ENCODE measurements around the gene LDLRAD4. TPM values are rescaled to one million over a fixed set of nuclear protein-coding genes. Genes with fewer than 3 reads are reported as not detected.

Gene LDLRAD4
- total RNA-seq, 4 donors from 2014 or later = 20.4 to 40.4 (median 35.3) TPM

DNA sequence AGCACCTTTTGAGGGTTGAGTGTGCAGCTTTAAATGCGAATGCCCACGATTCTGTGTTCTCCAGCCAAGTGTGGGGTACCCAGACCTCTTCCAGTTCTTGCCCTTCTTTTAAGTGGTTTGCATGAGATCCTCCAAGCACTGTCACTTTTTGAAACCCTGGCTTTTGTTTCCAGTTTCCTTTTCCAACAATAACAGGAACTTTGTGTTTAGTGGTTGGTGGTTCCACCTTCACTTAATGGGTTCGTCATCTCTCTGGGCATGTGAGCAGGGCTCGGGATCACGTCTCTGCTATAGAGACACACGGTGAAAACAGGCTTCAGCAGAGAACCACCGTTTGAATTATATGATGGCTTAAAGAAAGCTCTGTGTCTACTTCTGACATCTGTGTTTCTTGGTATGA, 197.6 kb downstream of the LDLRAD4 start:
- peaks cover 28 to 56% (median 41%) of the 10 kb centered on the region in 4 donors for H3K4me1 ChIP-seq
- H3K4me3 ChIP-seq = no peak overlapping the region
- 54% methylated on average over 7 of the region's 7 CpGs for WGBS
- no peaks in the 10 kb centered on the region for H3K27me3 ChIP-seq
- H3K36me3 ChIP-seq = peaks cover 0 to 4% (median 2%) of the 10 kb centered on the region in 4 donors
- no peak for TF ChIP-seq POLR2A (IDR thresholded peaks at IDR 0.05; ENCODE audit: low read depth)
- TF ChIP-seq, protein P1, sequence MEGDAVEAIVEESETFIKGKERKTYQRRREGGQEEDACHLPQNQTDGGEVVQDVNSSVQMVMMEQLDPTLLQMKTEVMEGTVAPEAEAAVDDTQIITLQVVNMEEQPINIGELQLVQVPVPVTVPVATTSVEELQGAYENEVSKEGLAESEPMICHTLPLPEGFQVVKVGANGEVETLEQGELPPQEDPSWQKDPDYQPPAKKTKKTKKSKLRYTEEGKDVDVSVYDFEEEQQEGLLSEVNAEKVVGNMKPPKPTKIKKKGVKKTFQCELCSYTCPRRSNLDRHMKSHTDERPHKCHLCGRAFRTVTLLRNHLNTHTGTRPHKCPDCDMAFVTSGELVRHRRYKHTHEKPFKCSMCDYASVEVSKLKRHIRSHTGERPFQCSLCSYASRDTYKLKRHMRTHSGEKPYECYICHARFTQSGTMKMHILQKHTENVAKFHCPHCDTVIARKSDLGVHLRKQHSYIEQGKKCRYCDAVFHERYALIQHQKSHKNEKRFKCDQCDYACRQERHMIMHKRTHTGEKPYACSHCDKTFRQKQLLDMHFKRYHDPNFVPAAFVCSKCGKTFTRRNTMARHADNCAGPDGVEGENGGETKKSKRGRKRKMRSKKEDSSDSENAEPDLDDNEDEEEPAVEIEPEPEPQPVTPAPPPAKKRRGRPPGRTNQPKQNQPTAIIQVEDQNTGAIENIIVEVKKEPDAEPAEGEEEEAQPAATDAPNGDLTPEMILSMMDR (IDR thresholded peaks at IDR 0.05) = no peak
- peak in 1 of 2 donors; percentile 59 for TF ChIP-seq POLR2AphosphoS5 (IDR thresholded peaks at IDR 0.05)
- intact Hi-C loops (cut with DNase I) = no loop called here
- H3K27ac ChIP-seq (replicated peaks in 1 of 4) = peak overlapping the region in 3 of 4 donors; percentile 40 to 52 (median 50)
- no peak for DNase-seq (ENCODE audit: extremely low spot score)
- peaks cover 0 to 5% (median 2%) of the 10 kb centered on the region in 4 donors for H3K9me3 ChIP-seq

DNA sequence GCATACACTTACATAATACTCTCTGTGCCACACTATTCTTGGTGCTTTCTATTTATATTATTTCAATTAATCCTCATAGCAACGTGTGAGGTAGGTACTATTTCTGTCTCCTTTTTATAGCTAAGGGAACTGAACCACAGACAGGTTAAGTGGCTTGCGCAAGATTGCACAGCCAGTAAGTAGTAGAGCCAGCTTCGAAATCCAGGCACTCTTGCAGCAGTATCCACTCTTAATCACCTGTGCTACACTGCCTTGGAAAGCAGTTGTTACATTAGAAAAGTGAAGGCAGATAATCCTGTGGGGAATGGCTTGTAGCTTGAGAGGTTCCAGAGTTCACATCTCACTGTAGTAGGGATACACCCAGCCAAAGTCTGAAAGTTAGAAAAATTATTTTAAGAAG, 198.3 kb downstream of the LDLRAD4 start:
- DNase-seq (ENCODE audit: extremely low spot score) = no peak
- peaks cover 0 to 4% (median 2%) of the 10 kb centered on the region in 4 donors for H3K36me3 ChIP-seq
- 53% methylated on average over 3 of the region's 3 CpGs for WGBS
- H3K4me1 ChIP-seq = peaks cover 28 to 62% (median 43%) of the 10 kb centered on the region in 4 donors
- H3K9me3 ChIP-seq = peaks cover 0 to 3% (median under 1%) of the 10 kb centered on the region in 4 donors
- H3K4me3 ChIP-seq = no peak overlapping the region
- H3K27me3 ChIP-seq = no peaks in the 10 kb centered on the region
- intact Hi-C loops (cut with DNase I) = no loop called here
- peak overlapping the region in 3 of 4 donors; percentile 40 to 52 (median 50) for H3K27ac ChIP-seq (replicated peaks in 1 of 4)
- no peak for TF ChIP-seq POLR2AphosphoS5 (IDR thresholded peaks at IDR 0.05)
- TF ChIP-seq EP300 (IDR thresholded peaks at IDR 0.05) = no peak
- no peak for TF ChIP-seq POLR2A (IDR thresholded peaks at IDR 0.05; ENCODE audit: low read depth)
- TF ChIP-seq, protein P1 (IDR thresholded peaks at IDR 0.05) = no peak

DNA sequence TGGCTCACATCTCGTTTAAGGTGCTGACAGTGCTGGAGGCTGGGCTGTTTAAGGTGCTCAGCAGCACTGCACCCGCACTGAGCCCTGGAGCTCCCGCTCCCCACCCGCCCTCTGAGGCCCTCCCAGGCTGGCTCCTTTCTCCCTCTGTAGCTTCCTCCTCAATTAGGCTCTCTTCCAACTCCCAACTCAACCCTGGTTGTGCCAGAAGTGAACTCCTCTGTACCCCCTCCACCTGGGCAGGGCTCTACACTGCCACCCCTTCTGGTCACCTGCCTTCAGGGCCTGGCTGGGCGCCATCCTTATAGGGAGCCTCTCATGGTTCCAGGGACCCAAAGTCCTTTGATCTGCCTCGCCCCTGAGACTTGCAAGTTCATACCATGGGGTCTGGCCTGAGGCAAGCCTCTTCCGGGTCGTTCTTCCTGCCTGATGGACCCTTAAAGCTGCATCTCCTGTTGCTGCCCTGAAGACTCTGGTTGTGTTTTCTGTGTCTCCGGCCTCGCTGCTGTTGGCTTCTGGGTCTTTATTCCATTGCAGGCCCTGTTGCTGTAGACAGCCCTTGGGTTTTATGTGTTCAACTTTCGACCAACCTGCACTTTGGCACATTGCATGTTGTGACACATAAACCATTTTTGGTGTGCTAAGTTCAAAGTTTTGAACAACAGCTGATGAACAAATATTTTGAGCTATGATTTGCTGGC, 199.6 kb downstream of the LDLRAD4 start:
- no peaks in the 10 kb centered on the region for H3K9me3 ChIP-seq
- TF ChIP-seq POLR2A (IDR thresholded peaks at IDR 0.05; ENCODE audit: low read depth) (no peak), POLR2AphosphoS5 (IDR thresholded peaks at IDR 0.05) (no peak), EP300 (IDR thresholded peaks at IDR 0.05) (no peak)
- TF ChIP-seq, protein P1 (IDR thresholded peaks at IDR 0.05) = no peak
- no peak overlapping the region for H3K4me3 ChIP-seq
- no peaks in the 10 kb centered on the region for H3K27me3 ChIP-seq
- H3K27ac ChIP-seq (replicated peaks in 1 of 4) = no peak overlapping the region
- 91% methylated on average over 10 of the region's 11 CpGs for WGBS
- no peak for DNase-seq (ENCODE audit: extremely low spot score)
- H3K36me3 ChIP-seq = no peaks in the 10 kb centered on the region
- peaks cover 28 to 62% (median 44%) of the 10 kb centered on the region in 4 donors for H3K4me1 ChIP-seq
- intact Hi-C loops (cut with DNase I) = no loop called here

DNA sequence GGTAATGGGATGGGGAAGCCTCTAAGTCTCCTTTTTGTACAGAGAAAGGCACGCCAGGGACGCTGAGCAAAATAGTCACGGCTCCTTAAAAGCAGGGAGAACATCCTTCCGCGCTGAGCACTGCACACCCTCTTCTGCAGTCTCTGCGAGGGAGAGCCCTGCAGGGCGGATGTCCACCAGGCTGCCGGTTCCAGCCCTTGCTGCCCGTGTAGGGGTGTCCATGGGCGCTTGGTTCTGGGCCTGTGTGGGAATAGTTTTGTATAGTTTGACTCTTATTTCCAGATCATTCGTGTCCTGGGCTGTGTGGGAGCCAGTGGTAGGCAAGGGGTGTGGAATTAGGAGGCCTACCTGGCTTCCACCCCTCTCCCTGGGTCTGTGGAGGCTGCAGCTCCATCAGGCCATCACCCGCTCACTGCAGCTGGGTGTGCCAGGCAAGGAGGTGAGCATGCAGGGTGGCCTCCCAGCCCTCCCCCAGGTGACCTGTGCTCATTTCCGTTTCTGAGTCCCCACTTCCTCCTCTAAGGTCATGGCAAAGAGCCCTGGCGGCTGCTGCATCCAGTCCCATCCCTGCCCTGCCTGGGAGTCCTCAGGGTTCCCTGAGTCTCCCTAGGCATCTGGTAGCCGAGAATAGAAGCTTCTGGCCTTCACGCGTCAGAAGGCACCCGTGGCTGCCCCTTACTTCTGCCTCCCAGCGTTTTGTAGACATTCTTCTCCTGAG, 202.6 kb downstream of the LDLRAD4 start:
- Histone ChIP-seq H3K4me1 (peaks cover 20 to 41% (median 30%) of the 10 kb centered on the region in 4 donors), H3K27me3 (no peaks in the 10 kb centered on the region), H3K4me3 (no peak overlapping the region), H3K36me3 (no peaks in the 10 kb centered on the region), H3K27ac (replicated peaks in 1 of 4) (no peak overlapping the region), H3K9me3 (no peaks in the 10 kb centered on the region)
- TF ChIP-seq, protein P1 (IDR thresholded peaks at IDR 0.05) = no peak
- no peak for TF ChIP-seq POLR2A (IDR thresholded peaks at IDR 0.05; ENCODE audit: low read depth)
- DNase-seq (ENCODE audit: extremely low spot score) = no peak
- WGBS = 92% methylated on average over 19 of the region's 19 CpGs
- intact Hi-C loops (cut with DNase I) = loop anchor here (5.0 kb wide), 1 partner anchor 34 kb away; no protein-coding TSS in a partner anchor
